GM23248 (cell line): ENCODE results near the gene KIR2DL1. TPM values are rescaled to one million over a fixed set of nuclear protein-coding genes. Genes with fewer than 3 reads are reported as not detected.
"Not testable (repeated sequence)": the region's sequence is repeated elsewhere in the genome, so short reads cannot be mapped to it uniquely, and the experiment has no call there.

Source experiments
- DNase-seq: peaks from one replicate; pipeline ENCODE4 v3.0.0-alpha.2; 2015
- H2AFZ ChIP-seq: fragments of 200-600 bp; sonication (generic); 2 replicates; pipeline ENCODE4 v1.6.1; 2016; ENCODE audit warnings: antibody characterized with exemption
- H3F3A ChIP-seq: fragments of 200-600 bp; sonication (generic); 2 replicates; pipeline ENCODE4 v1.6.1; 2016; ENCODE audit warnings: mild to moderate bottlenecking, antibody characterized with exemption, mixed run types; ENCODE audit not compliant: insufficient read depth
- H3K27ac ChIP-seq: fragments of 200-600 bp; sonication (generic); 2 replicates; pipeline ENCODE4 v1.5.1; 2016; ENCODE audit warnings: mild to moderate bottlenecking
- H3K27me3 ChIP-seq: fragments of 200-600 bp; sonication (generic); replicated peaks from 2 replicates; pipeline ENCODE4 v1.6.1; 2016; ENCODE audit warnings: mild to moderate bottlenecking; ENCODE audit not compliant: insufficient read depth
- H3K36me3 ChIP-seq: fragments of 200-600 bp; sonication (generic); 2 replicates; pipeline ENCODE4 v1.6.1; 2016; ENCODE audit warnings: low read depth, mild to moderate bottlenecking
- H3K4me1 ChIP-seq: fragments of 200-600 bp; sonication (generic); 2 replicates; pipeline ENCODE4 v1.6.1; 2016; ENCODE audit warnings: mild to moderate bottlenecking; ENCODE audit not compliant: insufficient read depth
- H3K4me2 ChIP-seq: fragments of 200-600 bp; sonication (generic); one replicate; pipeline ENCODE4 v1.6.1; 2016; ENCODE audit warnings: mild to moderate bottlenecking; ENCODE audit not compliant: unreplicated experiment
- H3K4me3 ChIP-seq: fragments of 200-600 bp; sonication (generic); 2 replicates; pipeline ENCODE4 v1.5.1; 2016; ENCODE audit warnings: mild to moderate bottlenecking
- H3K79me2 ChIP-seq: fragments of 200-600 bp; sonication (generic); 2 replicates; pipeline ENCODE4 v1.6.1; 2016; ENCODE audit warnings: mild to moderate bottlenecking; ENCODE audit not compliant: insufficient read depth
- H3K9ac ChIP-seq: fragments of 200-600 bp; sonication (generic); 2 replicates; pipeline ENCODE4 v1.6.1; 2016; ENCODE audit warnings: mild to moderate bottlenecking
- H3K9me2 ChIP-seq: fragments of 200-600 bp; sonication (generic); 2 replicates; pipeline ENCODE4 v1.6.1; 2016; ENCODE audit warnings: mixed run types, mild to moderate bottlenecking, moderate library complexity; ENCODE audit not compliant: insufficient read depth
- H3K9me3 ChIP-seq: fragments of 200-600 bp; sonication (generic); one replicate; pipeline ENCODE4 v1.6.1; 2017; ENCODE audit warnings: low read depth
- H4K20me1 ChIP-seq: fragments of 200-600 bp; sonication (generic); 2 replicates; pipeline ENCODE4 v1.6.0; 2016; ENCODE audit not compliant: insufficient read depth
- EZH2 ChIP-seq: fragments of 200-600 bp; sonication (generic); IDR thresholded peaks from 2 replicates; pipeline ENCODE4 v1.6.1; 2018; ENCODE audit warnings: antibody characterized with exemption, mild to moderate bottlenecking; ENCODE audit not compliant: insufficient read depth, poor library complexity, severe bottlenecking
- EZH2phosphoT487 ChIP-seq: fragments of 200-600 bp; sonication (generic); IDR thresholded peaks from 2 replicates; pipeline ENCODE4 v1.6.1; 2018; ENCODE audit warnings: antibody characterized with exemption, moderate library complexity, mild to moderate bottlenecking, low read depth; ENCODE audit not compliant: insufficient read depth
- WGBS, 2 experiments: methylation state at CpG; one replicate each; pipeline ENCODE4 v1.1.6; 2015 to 2017; ENCODE audit warnings: low lambda C conversion rate in 2 of 2, low coverage in 1 of 2; ENCODE audit errors: missing lambda C conversion rate in 2 of 2; 5-methylcytosine and 5-hydroxymethylcytosine counted together
- in situ Hi-C: fragments of 300-500 bp; cut with MboI; formaldehyde crosslinking; loops from 2 replicates; pipeline ENCODE4 v1.15.0; 2020
- polyA plus RNA-seq: library from polyadenylated mRNA; unstranded; fragments of >200 nt; fragmentation: Nextera tagmentation; extraction: Ambion mirVana; gene quantifications from 2 replicates; pipeline ENCODE4 v1.2.1, GENCODE V29; 2016
- total RNA-seq: library from RNA; depleted of rRNA; stranded (reverse); fragments of >200 nt; shearing (Covaris generic); gene quantifications from 2 replicates; pipeline ENCODE4 v1.2.3, GENCODE V29; 2014; rRNA removed

KIR2DL1 gene
- not detected in 2 replicates for total RNA-seq
- not detected in 2 replicates for polyA plus RNA-seq

DNA sequence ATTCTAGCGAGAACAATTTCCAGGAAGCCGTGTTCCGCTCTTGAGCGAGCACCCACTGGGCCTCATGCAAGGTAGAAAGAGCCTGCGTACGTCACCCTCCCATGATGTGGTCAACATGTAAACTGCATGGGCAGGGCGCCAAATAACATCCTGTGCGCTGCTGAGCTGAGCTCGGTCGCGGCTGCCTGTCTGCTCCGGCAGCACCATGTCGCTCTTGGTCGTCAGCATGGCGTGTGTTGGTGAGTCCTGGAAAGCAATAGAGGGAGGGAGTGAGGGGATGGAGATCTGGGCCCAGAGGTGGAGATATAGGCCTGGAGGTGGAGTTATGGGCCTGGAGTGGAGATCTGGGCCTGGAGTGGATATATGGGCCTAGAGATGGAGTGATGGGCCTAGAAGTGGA lies at the start of gene KIR2DL1:
Gene KIR2DL1 (plus strand): TSS at position 148 of the 400 bp plus-strand sequence. CDS start 58 bp downstream, at position 206.
- H3K79me2 ChIP-seq, H3F3A ChIP-seq, H3K27ac ChIP-seq, H3K9me2 ChIP-seq, H3K9ac ChIP-seq, H3K9me3 ChIP-seq, H3K4me2 ChIP-seq, H4K20me1 ChIP-seq, H3K27me3 ChIP-seq, H2AFZ ChIP-seq, DNase-seq, H3K4me1 ChIP-seq, H3K36me3 ChIP-seq, H3K4me3 ChIP-seq, in situ Hi-C loops: not testable (repeated sequence)
- 67 to 70% methylated on average over 15 of the region's 15 CpGs for WGBS, 2 experiments

DNA sequence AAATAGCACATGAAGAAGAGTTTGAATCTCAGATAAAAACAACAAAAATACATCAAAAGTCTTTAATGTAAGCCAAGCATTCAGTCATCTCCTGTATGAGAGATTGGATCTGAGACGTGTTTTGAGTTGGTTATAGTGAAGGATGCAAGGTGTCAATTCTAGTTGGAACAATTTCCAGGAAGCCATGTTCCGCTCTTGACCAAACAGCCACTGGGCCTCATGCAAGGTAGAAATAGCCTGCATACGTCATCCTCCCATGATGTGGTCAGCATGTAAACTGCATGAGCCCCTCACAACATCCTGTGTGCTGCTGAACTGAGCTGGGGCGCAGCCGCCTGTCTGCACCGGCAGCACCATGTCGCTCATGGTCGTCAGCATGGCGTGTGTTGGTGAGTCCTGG lies 45.5 kb upstream of the KIR2DL1 start, which contains the start of gene KIR3DL3:
Gene KIR3DL3 (plus strand): TSS at position 301 of the 400 bp plus-strand sequence. CDS start 55 bp downstream, at position 356.
- TF ChIP-seq EZH2phosphoT487, result no peak
- TF ChIP-seq EZH2, result no peak
- Histone ChIP-seq H3K4me1 (no peaks in the 10 kb centered on the region), H2AFZ (no peak within 1 kb of the TSS), H3K27me3 (no peaks in the 10 kb centered on the region), H4K20me1 (no peaks in the 10 kb centered on the region), H3K27ac (no peak within 1 kb of the TSS), H3K9me2 (no peaks in the 10 kb centered on the region), H3F3A (no peaks in the 10 kb centered on the region), H3K36me3 (no peaks in the 10 kb centered on the region), H3K4me2 (no peak within 1 kb of the TSS), H3K9me3 (no peaks in the 10 kb centered on the region), H3K4me3 (no peak within 1 kb of the TSS), H3K9ac (no peak within 1 kb of the TSS), H3K79me2 (no peaks in the 10 kb centered on the region)
- DNase-seq, result no peak
- in situ Hi-C loops, result no loop called here
- 52 to 60% methylated on average over 9 of the region's 9 CpGs for WGBS, 2 experiments

DNA sequence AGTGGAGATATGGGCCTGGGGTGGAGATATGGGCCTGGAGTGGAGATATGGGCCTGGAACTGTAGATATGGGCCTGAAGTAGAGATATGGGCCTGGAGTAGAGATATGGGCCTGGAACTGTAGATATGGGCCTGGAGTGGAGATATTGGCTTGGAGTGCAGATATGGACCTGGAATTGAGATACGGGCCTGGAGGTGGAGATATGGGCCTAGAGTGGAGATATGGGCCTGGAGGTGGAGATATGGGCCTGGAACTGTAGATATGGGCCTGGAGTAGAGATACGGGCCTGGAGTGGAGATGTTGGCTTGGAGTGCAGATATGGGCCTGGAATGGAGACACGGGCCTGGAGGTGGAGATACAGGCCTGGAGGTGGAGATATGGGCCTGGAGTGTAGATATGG lies 44.9 kb upstream of the KIR2DL1 start:
- in situ Hi-C loops, result no loop called here
- H3K4me3 ChIP-seq, result no peak overlapping the region

DNA sequence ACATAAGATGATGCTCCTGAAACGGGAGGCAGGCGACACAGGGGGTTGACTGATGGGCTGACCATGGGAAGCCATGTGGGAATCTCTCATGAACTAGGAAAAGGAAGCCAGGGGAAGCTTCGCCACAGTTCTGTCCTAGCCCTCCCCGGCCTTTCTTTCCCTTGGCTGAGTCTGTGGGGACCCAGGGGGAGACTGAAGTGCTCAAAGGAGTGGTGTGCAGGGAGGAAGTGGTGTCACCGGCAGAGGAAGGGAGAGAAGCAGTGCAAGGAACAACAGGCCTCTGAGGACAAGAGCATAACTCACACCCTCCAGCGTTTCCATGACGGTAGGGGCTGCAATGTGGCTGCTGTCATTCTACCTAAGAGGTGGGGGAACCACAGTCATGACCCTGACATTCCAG lies 44.3 kb upstream of the KIR2DL1 start:
- H3F3A ChIP-seq, result no peaks in the 10 kb centered on the region
- no peak overlapping the region for H3K9ac ChIP-seq
- H3K4me2 ChIP-seq, result no peak overlapping the region
- H3K79me2 ChIP-seq, result no peaks in the 10 kb centered on the region
- no peak overlapping the region for H2AFZ ChIP-seq
- 16 to 22% methylated on average over 7 of the region's 7 CpGs for WGBS, 2 experiments
- no peak for TF ChIP-seq EZH2
- TF ChIP-seq EZH2phosphoT487, result no peak
- no peaks in the 10 kb centered on the region for H3K36me3 ChIP-seq
- no peaks in the 10 kb centered on the region for H4K20me1 ChIP-seq
- no peaks in the 10 kb centered on the region for H3K27me3 ChIP-seq
- in situ Hi-C loops, result no loop called here
- no peaks in the 10 kb centered on the region for H3K9me3 ChIP-seq
- DNase-seq, result no peak
- H3K4me1 ChIP-seq, result no peaks in the 10 kb centered on the region
- H3K4me3 ChIP-seq, result no peak overlapping the region
- no peak overlapping the region for H3K27ac ChIP-seq
- H3K9me2 ChIP-seq, result no peaks in the 10 kb centered on the region

More for the DNA sequence above, 44.9 kb upstream of the KIR2DL1 start:
- Histone ChIP-seq H3K9me3 (no peaks in the 10 kb centered on the region), H3K9ac (no peak overlapping the region), H3K4me1 (no peaks in the 10 kb centered on the region), H3K79me2 (no peaks in the 10 kb centered on the region), H3K4me2 (no peak overlapping the region), H4K20me1 (no peaks in the 10 kb centered on the region), H3K27me3 (no peaks in the 10 kb centered on the region), H3F3A (no peaks in the 10 kb centered on the region), H3K36me3 (no peaks in the 10 kb centered on the region), H3K9me2 (no peaks in the 10 kb centered on the region), H3K27ac (no peak overlapping the region), H2AFZ (no peak overlapping the region)
- TF ChIP-seq EZH2phosphoT487 (no peak), EZH2 (no peak)
- 12 to 13% methylated on average over 3 of the region's 3 CpGs for WGBS, 2 experiments
- DNase-seq, result no peak

DNA sequence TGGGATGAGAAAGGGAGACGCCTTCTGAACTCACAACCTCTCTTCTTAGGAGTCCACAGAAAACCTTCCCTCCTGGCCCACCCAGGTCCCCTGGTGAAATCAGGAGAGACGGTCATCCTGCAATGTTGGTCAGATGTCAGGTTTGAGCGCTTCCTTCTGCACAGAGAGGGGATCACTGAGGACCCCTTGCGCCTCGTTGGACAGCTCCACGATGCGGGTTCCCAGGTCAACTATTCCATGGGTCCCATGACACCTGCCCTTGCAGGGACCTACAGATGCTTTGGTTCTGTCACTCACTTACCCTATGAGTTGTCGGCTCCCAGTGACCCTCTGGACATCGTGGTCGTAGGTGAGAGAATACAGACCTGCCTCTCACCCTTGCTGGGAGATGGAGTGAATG lies 42.0 kb upstream of the KIR2DL1 start:
- TF ChIP-seq EZH2phosphoT487 (no peak), EZH2 (no peak)
- Histone ChIP-seq H3K4me3 (no peak overlapping the region), H4K20me1 (no peaks in the 10 kb centered on the region), H3K27ac (no peak overlapping the region), H3K4me1 (no peaks in the 10 kb centered on the region), H3K79me2 (no peaks in the 10 kb centered on the region), H3K9me3 (no peaks in the 10 kb centered on the region), H3K27me3 (no peaks in the 10 kb centered on the region), H3K9me2 (no peaks in the 10 kb centered on the region), H2AFZ (no peak overlapping the region), H3K9ac (no peak overlapping the region), H3K36me3 (no peaks in the 10 kb centered on the region), H3K4me2 (no peak overlapping the region), H3F3A (no peaks in the 10 kb centered on the region)
- no peak for DNase-seq
- 33 to 36% methylated on average over 10 of the region's 10 CpGs for WGBS, 2 experiments
- in situ Hi-C loops, result no loop called here
